ENCODE data around the gene HPSE2.

DNA sequence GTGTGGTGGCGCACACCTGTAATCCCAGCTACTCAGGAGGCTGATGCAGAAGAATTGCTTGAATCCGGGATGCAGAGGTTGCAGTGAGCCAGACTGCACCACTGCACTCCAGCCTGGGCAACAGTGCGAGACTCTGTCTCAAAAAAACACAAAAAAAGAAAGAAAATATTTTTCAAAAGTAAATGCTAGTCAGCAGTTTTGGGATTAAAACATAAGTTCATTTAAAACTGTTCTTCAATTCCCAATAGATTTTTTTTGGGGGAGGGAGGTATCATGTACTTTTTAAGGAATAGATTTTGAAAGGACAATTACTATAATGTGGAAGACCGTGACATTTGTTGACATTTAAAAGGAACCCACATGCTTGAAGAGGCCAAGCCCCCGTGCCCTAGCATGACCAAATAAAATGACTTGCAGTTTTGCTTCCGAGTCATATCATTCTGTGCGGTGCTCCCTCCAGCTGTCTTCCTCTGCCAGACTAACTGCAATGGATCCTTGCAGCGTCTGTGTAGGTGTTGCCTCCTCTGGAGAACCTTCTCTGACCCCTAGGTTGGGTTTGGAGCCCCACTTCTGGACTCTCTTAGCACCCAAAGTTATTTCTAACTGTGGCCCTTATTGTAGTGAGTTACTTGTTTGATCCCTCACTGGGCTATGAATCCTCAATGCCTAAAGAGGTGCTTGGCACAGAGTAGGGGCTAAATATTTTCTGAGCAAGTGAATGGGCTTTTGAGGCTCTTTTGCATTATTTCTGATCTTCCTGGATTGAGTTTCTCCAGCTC, 771.5 kb downstream of the HPSE2 start:
- TF ChIP-seq GLIS3 (CRISPR knock-in tag; IDR thresholded peaks at IDR 0.05) (no peak), ESRRG (CRISPR knock-in tag; IDR thresholded peaks at IDR 0.05) (no peak), PATZ1 (CRISPR knock-in tag; IDR thresholded peaks at IDR 0.05; ENCODE audit: borderline replicate concordance) (no peak)
